ENCODE results near the gene MSANTD7.
"Not testable (repeated sequence)": the region's sequence is repeated elsewhere in the genome, so short reads cannot be mapped to it uniquely, and the experiment has no call there.

MSANTD7 gene, protein sequence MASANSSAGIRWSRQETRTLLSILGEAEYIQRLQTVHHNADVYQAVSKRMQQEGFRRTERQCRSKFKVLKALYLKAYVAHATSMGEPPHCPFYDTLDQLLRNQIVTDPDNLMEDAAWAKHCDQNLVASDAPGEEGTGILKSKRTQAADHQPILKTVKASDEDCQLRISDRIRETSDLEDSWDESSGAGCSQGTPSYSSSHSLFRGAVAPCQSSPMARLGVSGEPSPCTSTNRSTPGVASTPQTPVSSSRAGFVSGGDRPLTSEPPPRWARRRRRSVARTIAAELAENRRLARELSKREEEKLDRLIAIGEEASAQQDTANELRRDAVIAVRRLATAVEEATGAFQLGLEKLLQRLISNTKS

DNA sequence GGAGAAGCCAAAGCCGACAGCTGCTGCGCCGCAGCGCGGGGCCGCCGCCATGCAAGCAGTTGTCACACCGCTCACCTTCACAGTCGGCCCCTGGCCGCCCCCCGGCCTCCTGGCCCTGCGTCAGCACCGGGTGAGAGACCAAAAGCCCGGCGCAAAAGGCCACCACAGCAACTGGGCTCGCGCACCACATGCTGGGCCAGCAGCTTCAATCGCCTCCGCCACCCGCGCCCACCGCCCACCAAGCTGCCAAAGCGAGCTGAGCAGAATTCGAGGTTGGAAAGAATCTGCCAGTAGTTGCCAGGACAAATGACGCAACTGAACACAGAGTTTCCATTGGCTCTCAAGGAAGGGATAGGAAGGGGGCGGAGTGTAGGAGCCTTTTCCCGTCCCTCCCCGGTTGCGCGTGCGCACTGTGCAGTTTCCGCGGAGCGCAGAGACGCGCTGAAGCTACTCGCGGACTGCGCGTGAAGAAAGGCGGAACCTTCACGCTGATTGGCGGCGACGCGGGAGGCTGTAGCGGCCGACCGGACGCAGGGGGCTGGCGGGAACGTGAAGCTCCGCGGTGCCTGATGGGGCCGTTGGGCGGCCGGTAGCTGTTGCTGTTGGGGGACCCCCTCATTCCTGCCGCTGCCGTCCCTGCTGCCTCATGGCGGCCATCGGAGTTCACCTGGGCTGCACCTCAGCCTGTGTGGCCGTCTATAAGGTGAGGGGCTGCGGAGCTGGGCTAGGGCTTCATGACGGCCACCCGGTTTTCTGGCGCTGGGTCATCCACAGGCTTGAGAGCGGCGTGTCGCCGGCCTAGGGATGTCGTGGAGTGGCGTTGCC, at the start of gene MSANTD7, which contains the start of the genes CDNF and HSPA14:
MSANTD7 (plus strand) TSS at position 550 of the 825 bp plus-strand sequence. CDS start 3,979 bp downstream, outside the sequence.
CDNF (minus strand) TSS at position 281 of the 825 bp plus-strand sequence; CDS start at position 190, 91 bp downstream.
HSPA14 (plus strand) TSS at position 550 of the 825 bp plus-strand sequence; CDS start at position 647, 97 bp downstream.
- peak; percentile 99 for DNase-seq

DNA sequence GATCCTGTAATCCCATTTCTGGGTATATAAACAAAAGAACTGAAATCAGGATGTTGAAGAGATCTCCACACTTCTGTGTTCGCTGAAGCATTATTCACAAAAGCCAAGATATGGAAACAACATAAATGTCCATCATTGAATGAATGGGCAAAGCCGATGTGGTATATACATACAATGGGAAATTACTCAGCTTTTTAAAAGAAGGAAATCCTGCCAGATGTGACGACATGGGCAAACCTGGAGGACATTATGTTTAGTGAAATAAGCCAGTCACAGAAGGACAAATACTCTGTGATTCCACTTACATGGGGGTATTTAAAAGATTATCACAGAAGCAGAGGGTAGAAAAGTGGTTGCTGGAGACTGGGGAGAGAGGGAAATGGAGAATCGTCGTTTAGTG, 39.5 kb upstream of the MSANTD7 start:
- no peak for DNase-seq

DNA sequence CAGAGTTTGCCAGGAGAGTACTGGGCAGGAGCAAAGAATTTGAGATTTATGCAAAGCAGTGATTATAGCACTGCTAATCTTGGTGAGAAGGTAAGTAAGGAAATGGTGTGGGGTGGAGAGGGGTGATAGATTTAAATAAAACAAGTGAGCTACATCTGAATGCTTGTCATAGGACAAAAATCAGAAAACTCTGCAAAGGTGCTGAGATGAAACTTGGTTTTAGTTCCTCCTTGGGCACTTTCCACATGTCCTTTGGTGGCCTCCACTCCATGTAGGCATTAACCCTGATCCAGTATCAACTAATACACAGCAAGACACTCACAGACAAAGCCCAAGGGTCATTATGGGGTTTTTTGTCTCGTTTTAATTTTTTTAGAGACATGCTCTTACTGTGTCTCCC, 37.7 kb upstream of the MSANTD7 start:
- no peak for DNase-seq

DNA sequence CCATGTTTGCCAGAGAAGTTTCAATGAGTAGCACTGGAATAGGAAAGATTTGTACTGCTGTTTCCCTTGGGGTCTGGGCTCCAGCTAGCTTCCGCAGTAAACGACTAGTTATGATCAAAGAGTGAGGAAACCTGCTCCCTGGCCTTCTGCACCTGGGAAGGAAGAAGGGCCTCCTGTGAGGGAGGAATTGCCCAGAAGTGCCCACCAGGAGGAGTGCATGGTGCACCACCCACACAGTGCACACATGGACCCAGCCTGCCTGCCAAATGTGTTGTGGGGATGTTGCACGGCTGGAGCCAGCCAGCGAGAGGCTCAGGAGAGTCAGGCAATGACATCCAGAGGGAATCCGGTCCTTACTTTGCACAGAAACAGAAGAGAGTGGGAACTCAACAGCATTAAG, 36.4 kb upstream of the MSANTD7 start:
- DNase-seq = no peak

DNA sequence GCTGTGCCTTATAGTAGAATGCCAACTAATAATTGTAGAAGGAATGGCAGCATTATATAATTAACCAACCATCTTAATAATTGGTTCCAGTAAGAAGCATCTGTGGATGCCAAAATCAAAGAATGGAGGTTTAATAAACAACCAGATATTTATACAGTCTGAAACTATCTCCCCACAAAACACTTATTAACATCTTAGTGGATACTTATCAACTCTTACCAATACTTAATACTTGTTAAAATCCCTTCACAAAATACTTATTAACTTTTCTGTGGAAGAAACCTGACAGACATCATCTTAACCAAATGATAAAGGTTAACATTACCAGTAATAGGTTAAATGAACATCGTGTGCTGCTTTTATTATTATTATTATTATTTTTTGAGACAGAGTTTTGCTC, 34.3 kb upstream of the MSANTD7 start:
- DNase-seq = no peak

DNA sequence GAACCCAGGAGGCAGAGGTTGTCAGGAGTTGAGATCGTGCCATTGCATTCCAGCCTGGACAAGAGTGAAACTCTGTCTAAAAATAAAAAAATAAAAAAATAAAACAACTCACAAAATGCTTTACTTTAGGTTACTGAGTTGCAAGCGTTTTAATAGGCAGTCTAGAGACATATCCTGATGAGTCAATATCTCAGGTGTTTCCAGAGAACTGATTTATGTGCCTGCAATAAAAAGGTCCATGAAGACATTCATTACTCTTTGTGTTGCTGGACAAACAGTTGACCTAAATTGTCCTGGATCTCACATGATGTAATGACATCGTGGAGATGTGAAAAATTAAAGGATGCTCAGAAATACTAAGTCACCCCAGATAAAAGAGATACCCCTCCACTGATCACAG, 31.8 kb upstream of the MSANTD7 start:
- no peak for DNase-seq

DNA sequence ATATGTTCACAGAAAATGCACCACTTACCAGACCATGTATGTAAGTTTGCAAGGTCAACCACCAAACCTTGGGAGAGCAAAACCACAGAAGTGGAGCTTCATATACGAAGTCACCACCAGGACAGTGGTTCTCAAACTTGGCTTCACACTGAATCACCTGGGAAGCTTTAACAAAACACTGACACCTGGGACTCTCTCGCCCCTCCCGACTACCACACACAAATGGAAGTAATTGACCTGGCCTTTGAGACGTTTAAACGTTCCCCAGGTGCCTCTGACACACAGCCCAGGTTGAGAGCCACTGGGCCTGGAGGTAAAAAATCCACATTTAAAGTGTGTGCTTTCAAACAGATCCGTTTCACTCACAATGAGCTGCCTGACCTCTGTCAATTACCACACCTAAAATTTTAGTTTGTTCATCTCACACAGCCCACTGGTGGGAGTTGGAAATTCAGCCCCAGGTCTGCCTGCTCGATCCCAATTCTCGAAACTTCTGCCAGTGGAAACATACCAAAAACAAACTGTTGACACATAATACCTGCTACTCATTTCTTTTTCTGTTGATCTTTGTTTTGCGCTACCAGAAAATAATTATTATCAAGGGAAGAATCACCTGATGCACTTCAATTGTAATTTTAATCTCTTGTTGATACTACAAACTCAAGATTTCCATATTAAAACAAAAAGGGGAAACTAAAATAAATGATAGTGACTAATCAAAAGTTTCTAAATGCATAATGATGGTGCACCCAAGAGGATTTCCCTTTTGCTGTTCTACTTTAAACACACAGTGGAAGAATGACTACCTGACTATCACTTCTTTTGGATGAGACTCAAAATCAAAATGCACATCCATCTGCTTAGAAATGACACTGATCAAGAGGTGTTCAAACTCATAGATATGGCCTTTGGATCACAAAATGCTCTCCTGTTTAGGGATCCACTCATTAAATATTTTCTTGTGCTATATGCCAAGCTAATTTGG, 26.8 kb upstream of the MSANTD7 start:
- DNase-seq = no peak

DNA sequence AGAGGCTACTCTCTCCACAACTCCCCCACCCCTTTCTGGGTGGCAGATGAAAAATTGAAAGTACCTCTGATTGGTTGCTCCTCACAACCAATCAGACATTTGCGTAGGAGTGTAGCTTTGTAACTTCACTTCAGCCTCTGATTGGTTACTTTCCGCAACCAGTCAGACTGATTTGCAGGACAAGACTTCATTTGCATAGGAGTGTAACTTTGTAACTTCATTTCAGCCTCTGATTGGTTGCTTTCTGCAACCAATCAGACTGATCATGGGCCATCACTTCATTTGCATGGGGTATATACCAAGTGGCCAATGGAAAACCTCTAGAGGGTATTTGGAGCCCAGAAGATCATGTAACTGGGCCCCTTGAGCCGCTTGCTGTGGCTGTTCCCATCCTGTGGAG, 25.8 kb upstream of the MSANTD7 start:
- DNase-seq = no peak

DNA sequence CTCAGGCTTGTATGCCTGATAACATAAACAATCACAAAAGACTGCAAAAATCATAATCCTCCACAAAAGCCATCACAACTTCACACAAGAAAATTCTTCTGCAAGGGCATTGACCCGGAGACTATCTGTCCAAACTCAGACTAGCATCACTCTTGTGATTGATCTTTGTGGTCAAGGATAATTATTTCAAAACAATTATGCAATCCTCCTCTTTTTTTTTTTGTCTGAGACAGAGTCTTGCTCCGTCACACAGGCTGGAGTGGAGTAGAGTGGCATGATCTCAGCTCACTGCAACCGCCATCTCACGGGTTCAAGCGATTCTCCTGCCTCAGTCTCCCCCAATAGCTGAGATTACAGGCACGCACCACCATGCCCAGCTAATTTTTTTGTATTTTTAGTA, 22.4 kb upstream of the MSANTD7 start:
- no peak for DNase-seq

DNA sequence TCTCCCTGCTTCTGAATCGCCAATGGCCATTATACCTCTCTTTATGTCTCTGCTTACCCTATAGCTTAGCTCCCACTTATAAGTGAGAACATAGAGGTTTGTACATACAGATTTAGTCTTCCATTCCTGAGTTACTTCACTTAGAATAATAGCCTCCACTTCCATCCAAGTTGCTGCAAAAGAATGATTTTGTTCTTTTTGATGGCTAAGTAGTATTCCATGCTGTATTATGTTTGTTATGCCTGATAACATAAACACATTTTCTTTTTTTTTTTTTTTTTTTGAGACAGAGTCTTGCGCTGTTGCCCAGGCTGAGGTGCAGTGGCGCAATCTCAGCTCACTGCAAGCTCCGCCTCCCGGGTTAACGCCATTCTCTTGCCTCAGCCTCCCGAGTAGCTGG, 21.4 kb upstream of the MSANTD7 start:
- not testable (repeated sequence) for DNase-seq

DNA sequence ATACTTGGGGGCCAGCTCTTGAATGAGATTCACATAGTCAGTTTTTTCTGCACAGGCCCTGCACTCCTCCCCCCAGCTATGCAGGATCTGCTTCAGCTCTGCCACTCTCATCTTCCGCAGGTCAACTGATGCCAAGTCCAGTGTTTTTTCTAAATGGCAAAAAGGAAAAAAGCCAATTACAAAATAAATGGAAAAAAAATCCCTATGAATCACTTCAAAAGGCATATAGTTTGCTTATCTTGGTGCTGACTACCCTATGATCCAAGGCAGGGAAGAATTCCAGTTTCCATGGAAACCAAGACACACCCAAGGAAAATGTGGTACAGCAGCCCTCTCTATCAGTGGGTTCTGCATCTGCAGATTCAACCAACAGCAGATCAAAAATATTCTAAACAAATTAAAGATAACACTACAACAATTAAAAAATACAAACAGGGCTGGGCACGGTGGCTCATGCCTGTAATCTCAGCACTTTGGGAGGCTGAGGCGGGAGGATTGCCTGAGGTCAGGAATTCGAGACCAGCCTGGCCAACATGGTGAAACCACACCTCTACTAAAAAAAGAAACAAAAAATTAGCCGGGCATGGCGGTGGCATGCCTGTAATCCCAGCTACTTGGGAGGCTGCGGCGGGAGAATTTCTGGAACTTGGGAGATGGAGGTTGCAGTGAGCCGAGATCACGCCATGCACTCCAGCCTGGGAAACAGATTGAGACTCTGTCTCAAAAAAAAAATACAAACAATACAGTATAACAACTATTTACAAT, 17.9 kb upstream of the MSANTD7 start:
- no peak for DNase-seq

DNA sequence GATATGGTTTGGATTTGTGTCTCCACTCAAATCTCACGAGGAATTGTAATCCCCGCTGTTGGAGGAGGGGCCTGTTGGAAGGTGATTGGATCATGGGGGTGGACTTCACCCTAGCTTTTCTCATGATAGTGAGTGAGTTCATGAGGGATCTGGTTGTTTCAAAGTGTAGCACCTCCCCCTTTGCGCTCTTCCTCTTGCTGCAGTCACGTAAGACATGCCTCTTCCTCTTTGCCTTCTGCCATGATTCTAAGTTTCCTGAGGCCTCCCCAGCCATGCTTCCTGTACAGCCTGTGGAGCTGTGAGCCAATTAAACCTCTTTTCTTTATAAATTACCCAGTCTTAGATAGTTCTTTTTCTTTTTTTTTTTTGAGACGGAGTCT, 17.3 kb upstream of the MSANTD7 start:
- no peak for DNase-seq

DNA sequence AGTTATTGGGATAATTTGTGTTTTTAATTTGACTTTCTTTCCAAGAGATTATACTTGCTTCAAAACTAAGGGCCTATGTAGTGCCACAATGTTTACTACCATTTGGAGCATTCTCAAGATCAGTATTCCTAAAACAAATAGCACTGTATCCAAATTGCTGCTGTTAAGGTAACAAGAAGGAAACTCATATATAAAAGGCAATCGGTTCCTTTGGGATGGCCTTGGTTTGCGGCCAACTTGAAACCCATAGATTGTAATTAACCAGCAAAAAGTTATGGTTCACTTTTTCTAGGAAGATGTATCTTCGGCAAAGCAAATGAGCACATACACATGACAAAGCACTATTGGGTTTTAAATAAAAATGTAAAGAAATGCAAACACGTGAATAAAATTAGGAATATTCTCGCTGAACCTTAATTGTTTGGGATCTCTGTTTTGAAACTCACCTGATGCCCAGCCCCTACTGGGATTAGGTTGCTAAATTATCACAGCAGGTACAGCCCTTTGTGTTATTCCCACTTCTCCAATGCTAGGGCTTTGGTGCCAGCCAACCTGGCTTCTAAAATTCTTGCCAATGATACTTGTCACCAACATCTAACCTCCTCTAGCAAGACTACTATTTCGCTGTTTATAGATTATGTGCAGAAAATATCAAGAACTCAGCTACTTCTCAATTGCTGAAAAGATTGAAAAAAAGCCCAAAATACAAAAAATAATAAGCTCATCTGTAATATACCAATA, 16.3 kb upstream of the MSANTD7 start:
- no peak for DNase-seq

DNA sequence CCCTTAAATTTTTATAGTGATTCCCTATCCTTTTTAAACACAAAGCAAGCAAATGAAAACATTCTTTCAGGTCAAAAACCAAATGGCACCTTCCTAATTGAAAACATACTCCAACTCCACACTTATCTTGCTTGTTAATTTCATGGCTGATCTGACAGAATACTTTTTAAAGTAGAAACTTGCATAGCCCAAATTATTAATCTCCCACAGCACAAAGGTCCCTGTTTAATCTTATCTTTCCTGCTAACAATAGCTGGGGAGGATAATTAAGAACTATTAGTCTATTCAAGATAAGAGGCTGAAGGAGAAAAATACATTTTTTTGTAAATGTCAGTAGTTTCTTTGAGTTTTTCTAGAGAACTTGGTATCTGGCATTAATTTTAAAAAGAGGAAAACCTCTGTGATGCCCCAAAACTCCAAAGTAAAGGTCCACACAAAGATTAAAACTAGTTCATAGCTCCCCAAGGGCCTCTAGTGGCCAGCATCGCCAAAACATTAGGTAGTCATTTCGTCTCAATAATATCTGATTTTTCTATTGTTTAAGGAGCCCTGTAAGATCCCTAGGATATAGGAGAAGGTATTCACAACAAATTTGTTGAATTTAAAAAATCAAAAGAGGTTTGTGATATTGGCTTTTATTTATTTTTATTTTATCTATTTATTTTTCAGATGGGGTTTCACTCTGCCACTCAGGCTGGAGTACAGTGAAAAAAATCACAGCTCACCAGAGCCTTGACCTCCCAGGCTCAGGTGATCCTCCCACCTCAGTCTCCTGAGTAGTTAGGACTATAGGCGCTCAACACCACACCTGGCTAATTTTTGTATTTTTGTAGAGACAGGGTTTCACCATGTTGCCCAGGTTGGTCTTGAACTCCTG, 15.0 kb upstream of the MSANTD7 start:
- DNase-seq = peak; percentile 40 to 49

DNA sequence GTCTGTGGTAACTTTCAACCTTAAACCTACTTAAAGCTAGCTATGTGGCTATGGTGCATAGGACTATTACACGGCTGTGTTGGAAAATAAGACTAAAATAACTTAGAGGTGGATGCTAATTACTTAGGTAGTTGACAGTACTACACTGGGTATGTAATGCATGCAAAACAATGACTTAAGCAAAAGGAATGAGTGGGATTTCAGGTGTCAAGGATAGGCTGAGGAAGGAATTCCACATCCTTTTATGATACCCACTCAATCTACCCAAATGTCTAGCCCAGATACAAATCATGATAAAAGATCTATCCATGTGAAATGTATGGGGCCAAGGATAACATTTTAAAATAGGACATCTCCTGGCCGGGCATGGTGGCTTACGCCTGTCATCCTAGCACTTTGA, 14.1 kb upstream of the MSANTD7 start:
- no peak for DNase-seq

DNA sequence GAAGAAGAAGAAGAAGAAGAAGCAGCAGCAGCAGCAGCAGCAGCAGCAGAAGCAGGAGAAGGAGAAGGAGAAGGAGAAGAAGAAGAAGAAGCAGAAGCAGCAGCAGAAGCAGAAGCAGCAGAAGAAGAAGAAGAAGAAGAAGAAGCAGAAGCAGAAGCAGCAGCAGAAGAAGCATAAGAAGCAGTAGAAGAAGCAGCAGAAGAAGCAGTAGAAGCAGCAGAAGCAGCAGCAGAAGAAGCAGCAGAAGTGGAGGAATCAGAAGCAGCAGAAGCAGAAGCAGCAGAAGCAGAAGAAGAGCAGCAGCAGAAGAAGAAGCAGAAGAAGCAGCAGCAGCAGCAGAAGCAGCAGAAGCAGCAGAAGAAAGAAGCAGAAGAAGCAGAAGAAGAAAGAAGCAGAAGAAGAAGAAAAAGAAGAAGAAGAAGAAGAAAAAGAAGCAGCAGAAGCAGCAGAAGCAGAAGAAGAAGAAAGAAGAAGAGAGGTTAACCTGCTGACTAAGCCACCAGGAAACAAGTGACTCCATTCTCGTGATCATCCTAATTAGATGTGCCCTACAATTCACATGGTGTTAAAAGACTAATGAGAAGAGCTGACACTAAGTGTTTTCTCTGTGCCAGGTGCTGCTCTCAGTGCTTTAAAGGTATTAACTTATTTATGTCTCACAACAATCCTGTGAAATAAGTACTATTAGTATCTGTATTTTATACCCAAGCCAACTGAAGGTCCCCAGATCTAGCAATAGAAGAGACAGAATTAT, 11.9 kb upstream of the MSANTD7 start:
- no peak for DNase-seq

DNA sequence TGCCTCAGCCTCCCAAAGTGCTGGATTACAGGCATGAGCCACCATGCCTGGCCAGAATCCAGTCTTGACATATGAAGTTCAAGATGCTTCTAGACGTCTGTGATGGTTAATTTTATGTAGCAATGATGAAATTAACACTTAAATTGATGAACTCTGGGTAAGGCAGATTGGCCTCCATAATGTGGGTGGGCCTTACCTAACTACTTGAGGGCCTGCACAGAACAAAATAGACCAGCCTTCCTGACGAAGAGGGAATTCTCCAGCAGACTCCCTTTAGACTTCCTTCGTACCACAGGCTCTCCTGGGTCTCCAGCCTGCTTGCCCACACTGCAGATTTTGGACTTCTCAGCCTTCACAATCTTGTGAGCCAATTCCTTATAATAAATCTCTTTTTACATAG, 5.0 kb upstream of the MSANTD7 start:
- DNase-seq = no peak

DNA sequence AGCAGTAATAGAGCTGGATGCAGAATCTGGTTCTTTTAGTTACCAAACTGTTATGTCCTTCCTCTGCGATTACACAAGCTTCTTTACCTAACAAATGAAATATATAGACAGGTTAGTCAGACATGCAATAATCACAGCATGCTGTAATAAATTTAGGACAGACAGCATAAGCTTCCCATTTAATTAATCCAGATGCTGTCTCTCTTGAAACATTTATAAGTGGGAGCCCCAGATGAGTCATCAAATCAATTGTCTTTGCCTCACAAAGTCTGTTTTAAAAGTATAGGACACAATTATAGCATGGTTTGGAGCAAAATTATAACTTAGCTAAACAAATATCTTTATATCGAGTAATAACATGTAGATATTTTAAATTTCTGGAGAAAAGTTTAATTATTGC, 1.9 kb upstream of the MSANTD7 start:
- no peak for DNase-seq

DNA sequence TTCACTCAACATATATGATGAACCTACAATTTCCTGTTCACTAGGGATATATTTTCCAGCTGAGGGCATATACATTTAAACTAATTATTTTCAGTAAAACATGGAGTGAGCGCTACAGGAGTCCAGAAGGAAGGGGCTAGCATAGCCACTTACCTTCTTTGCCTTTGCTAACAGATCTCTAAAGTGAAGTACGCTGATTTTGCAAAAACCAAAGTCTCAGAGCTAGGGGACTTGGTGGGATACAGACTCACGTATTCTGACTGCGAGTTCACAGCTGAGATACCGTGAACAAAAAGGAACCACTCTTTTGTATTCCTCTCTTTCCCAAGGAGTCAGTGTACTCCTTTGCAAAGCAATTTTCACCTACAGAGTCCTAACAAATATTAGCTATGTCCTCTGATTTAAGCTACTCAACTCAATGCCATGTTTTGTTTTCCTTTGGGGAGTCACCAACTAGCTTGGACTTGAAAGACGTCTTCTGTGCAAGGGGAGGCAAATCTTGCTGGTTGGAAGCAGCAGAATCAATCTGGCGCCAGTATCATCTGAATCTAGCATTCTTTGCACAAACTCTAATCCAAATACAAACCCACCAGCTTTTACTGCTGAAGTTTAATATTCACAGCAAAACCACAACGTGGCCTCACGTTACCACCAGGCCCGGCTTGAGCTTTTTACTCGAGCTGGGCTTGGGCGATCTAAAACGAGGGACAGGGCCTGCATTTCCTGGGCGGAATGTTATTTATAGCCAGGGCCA, 926 bp upstream of the MSANTD7 start:
- DNase-seq = no peak
